Retinal pigment epithelial cell (primary cell): Measurements from ENCODE around the gene HES3.

ENCODE experiments used
- DNase-seq: peaks from one replicate; pipeline ENCODE4 v3.0.0-alpha.2; 2010; ENCODE audit warnings: low read depth
- H3K4me3 ChIP-seq: 2 replicates; pipeline ENCODE4 v1.5.1; 2011; ENCODE audit warnings: mild to moderate bottlenecking, low read length, control low read depth, moderate library complexity
- CTCF ChIP-seq: conservative IDR thresholded peaks from 2 replicates; pipeline ENCODE4 v1.5.1; 2011; ENCODE audit warnings: low read depth, low read length, control low read depth, inconsistent platforms

Gene HES3

GRCh38 chr1:6248932-6249738, 5.2 kb downstream of the HES3 start:
- TF ChIP-seq CTCF = no peak
- H3K4me3 ChIP-seq = no peak overlapping the region
- DNase-seq = no peak

- no peak for DNase-seq
- H3K4me3 ChIP-seq = no peak overlapping the region
- TF ChIP-seq CTCF = no peak
Observed at GRCh38 chr1:6249739-6250689, 6.0 kb downstream of the HES3 start.

GRCh38 chr1:6251233-6251632, 7.3 kb downstream of the HES3 start:
- no peak overlapping the region for H3K4me3 ChIP-seq
- DNase-seq = no peak
- TF ChIP-seq CTCF = no peak

GRCh38 chr1:6251681-6252373, 7.8 kb downstream of the HES3 start:
- no peak overlapping the region for H3K4me3 ChIP-seq
- TF ChIP-seq CTCF = no peak
- no peak for DNase-seq

GRCh38 chr1:6252374-6252710, 8.4 kb downstream of the HES3 start:
- no peak overlapping the region for H3K4me3 ChIP-seq
- no peak for DNase-seq
- TF ChIP-seq CTCF = no peak

- no peak overlapping the region for H3K4me3 ChIP-seq
- no peak for TF ChIP-seq CTCF
- DNase-seq = no peak
Observed at GRCh38 chr1:6253380-6253779, 9.4 kb downstream of the HES3 start.
